ENCODE results near the gene PCLAF.
"Not testable (repeated sequence)": the region's sequence is repeated elsewhere in the genome, so short reads cannot be mapped to it uniquely, and the experiment has no call there.

Gene PCLAF

DNA sequence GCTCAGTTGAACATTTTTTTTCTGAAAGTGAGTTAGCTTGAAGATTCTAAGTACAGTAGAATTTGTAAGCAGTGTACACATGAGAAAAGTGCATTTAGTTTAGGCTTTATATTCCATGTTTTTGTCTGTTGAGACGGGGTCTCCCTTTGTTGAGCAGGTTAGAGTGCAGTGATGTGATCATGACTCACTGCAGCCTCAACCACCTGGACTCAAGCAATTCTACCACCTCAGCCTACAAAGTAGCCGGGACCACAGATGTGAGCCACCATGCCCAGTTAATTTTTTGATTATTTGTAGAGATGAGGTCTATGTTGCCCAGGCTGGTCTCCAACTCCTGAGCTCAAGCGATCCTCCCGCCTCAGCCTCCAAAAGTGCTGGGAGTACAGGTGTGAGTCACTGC lies 20.0 kb downstream of the PCLAF start:
- no peak for DNase-seq

DNA sequence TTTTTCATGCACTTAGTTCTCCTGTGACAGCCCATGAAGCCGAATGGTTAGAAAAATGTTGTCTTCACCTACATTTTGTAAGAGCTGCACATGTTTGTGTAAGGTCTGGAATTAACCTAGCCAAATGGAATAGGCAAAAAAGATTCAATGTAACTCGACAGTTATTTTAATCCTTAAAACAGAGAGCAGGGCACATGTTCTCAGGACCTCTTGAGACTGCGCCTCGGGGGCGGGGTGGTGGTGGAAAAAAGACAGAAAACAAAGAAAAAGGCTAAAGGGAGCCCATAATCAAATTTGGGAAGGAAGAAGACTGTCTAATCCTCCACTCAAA lies 24.6 kb downstream of the PCLAF start:
- DNase-seq: no peak

DNA sequence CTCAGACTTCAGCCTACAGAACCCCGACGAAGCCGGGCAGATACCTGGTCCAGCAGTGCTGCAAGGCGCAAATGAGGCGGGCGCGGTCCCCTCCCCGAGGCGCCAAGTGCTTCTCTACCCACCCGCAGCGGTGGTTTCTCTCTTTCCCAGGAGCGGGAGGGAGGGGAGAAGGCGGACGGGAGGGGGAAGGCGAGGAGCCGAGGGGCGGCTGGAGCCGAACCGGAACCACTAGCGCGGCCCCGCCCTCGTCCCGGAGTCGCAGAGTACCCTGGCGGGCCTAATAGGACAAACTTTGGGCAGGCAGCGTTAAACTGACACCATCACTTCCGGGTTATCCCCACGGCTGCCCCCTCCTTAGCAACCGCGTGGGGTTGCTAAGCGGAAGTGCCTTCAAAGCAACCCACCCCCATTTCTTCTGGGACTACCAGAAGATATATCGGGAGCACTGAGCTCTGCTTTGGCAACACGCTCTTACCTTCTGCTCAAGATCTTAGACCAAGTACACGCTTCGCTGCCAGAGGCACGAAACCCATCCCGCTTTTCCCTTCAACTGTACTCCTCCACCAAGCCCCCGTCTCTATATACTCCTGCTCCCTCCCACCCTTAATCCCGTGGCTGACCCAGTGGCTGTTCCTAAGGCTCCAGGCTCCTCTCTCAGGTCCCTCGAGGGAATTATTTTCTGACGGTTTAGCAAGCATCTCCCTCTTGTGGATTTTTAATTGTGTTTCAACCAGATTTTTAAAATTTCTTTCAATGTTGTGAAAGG lies 25.1 kb downstream of the PCLAF start, which contains the start of gene CSNK1G1:
CSNK1G1 (minus strand) TSS at position 230 of the 766 bp plus-strand sequence. CDS start 55,674 bp downstream, outside the sequence.
- DNase-seq: peak; percentile 86

DNA sequence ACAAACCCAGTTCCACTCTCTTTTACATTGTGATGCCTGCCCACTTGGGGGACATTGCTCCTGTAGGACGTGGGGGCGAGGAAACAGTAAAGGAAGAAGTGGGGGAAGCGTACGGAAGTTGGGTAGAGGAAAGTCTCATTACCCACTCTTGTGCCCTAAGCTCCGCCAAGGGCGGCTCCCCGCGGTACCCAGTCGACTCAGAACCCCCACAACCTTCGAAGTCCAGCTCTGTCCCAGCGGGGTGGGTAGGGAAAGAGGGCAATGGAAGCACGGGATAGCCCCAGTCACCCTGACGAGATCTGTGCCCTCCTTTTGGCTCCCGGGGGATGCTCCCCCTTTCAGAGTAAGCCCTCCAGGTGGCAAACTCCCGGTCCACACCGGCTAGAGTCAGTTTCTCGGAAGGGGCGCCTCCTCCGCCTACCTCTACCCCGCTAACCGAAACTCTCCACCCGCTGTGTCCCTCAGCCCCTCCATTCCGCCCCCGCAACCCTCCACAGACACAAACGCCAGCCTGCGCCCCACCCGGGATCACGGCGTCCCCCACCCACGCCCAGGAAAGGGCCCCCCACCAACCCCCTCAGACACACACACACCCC lies 25.8 kb downstream of the PCLAF start:
- DNase-seq: no peak

DNA sequence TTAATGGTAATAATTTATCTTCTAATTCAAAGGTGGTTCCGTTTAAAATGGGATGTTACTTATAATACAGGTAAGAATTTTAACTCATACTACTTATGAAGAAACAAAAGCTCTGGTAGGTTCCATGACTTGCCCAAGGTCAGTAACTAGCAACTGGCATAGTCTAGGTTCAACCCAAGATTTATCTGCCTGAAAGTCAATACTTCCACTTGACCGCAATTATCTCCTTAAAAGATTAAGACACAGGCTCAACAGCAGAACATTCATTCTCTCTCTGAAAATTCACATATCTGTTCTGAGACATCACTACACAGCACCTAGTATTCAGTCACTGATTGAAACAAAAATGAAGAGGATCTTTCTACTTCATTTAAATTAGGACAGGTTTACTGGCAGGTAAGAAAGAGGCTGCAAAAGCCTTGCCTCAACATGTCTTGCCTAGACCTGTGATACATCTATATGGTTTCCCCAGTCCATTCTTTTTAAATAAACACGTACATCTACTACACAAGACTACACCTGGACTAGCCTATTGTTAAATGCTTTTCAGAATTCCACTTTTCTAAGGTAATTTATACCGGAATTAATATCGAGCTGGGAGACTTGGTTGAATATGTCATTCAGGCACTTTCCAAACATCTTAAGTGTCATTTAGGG lies 26.4 kb downstream of the PCLAF start:
- no peak for DNase-seq

DNA sequence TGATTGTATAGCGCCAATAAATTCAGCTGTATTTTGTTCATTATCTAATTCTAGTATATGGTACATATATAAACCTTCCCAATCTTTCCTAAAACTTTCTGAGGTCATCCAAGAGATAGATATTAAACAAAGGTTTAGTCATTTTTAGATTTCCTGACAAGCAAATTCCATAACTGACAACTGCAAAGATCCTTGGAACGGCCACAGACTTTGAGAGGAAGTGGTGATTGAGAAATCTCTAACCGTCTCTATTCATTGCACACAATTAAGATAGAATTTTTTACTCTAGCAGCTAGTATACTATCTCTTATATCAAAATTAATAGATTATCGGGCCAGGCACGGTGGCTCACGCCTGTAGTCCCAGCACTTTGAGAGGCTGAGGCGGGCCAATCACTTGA lies 30.0 kb downstream of the PCLAF start:
- no peak for DNase-seq

DNA sequence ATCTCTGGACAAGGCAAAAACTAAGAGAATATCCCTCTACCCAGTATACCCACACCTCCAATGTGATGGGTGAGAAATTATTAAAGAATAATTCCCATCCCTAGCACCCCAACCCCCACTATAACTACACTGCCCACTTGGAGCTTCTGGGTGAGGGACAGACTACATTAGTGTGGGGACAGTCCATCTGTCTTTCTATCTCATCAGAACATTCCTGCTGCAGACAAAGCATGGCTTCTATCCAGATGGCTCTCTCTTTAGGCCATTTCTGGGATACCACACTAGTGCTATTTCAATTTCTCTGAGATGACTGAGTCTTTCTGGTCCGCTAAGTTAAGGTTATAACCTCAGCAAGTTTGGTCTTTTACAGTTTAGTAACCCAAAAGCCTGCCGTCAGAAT lies 31.9 kb downstream of the PCLAF start:
- no peak for DNase-seq

DNA sequence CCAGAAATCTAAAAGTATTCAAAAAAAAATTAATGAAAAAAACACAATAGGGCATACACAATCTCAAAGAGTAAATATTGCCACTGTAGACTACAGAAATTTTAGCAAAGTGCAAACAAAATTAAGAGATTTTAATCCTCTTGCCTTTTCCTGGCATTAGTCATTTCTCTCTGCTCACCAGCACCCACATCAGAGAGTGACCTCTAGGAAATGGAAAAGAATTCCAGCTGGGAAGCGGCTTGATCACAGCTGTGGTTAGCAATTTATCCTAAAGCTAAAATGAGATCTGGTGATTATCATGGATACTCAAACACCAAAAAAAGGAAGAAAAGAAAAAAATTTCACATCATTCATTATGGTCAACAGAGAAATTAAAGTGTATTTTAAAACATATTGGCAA lies 32.8 kb downstream of the PCLAF start:
- DNase-seq: no peak

DNA sequence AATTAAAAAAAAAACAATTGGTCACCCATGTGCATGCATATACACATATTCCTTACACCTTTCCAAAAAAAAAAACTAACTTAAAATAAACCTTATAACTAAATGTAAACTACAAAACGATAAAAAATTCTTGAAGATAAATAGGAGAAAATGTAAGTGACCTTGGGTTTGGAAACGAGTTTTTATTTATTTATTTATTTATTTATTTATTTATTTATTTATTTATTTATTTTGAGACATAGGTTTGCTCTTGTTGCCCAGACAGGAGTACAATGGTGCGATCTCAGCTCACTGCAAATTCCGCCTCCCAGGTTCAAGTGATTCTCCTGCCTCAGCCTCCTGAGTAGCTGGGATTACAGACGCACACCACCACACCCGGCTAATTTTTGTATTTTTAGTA lies 35.0 kb downstream of the PCLAF start:
- not testable (repeated sequence) for DNase-seq

DNA sequence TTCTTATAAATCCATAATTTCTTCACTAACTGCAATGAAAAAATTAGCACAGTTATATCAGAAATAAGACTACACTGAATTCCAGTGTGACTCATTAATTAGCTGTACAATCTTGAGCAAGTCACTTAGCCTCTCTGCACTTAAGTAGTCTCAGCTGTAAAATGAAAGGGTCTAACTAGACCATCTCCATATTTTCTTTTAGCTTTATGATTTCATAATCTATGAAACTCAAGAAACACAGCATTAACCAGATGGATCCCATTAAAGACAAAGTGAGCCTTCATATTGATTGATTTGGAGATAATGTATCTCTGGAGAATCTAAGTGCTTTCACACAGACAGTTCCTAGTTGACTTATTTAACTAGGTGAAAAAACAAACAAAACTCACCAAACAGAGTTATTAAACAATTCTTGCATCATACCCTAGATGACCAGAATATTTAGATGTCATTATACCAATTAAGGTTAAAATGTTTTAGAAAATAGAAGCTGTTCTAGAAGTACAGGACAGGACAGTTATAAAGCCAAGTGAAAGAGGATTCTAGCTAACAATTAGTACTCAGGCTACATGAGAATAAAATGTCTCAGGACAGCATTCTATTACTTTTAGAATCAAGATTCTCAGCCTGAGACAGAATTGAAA lies 36.5 kb downstream of the PCLAF start:
- no peak for DNase-seq

DNA sequence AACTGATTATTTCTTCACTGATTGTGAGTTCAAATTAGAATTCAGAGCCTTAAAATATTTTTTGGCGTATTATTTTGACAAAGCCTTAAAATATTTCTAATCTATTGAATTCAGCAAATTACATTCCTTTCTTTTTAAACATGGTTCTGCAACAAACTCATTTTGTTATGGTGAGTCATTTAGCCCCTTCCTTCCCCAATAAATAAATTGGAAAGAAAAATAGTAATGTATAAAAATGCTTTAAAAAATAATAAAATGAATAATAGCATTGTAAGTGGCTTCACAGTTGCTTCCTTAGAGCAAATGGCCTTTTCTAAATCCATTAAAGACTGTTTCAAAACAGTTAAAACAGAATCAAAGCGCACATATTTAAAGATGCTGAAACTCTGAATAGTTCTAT lies 37.4 kb downstream of the PCLAF start:
- no peak for DNase-seq

DNA sequence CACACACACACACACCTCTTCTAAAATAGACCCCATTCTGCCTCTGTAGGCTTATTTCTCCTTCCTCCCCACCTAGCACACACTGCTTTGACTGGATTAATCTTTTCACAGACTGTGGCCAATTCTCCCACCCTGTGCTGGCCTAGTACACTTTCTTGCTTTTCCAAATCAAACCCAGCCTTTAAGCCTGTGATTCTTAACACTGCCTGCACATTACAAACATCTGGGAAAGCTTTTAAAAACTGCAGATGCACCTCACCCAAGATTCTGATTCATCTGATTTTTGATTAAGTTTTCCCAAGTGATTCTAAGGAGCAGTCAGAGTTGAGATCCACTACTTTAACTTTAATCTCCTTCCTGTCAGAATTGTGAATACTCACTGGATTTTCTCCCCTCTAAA lies 38.0 kb downstream of the PCLAF start:
- DNase-seq: no peak

DNA sequence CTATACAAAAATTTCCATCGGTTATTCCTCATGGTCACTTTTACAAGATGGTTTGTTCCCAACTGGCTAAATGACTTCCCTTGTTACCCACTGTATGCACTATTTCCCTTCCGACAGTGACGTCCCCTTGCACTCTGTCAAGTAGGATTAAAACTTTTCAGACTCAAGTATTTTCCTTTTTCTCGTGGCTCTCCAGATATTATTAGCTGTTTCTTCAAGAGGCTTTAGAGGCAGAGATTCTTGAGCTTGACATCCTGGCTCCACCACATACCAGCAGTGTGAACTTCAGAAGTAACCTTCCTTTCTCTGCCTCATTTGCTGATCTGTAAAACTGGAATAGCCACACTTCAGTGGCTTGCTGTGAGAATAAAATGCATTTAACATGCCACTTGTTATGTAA lies 39.3 kb downstream of the PCLAF start:
- no peak for DNase-seq

DNA sequence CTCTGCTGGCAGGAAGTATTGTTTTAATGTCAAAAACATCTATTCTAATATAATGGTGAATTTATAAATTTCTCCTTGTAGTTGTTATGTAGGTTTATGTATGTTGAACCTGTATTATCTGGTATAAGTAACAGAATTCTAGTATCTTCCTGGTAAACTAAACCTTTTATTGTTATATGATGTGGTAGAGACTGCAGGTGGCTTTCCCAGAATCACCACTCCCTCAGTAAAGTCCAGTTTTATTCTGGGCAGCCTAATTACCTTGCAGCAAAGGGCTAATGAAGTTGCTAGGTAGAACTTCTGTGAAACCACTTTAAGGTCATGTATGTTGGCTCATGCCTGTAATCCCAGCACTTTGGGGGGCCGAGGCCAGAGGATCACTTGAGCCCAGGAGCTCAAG lies 40.9 kb downstream of the PCLAF start:
- DNase-seq: no peak

DNA sequence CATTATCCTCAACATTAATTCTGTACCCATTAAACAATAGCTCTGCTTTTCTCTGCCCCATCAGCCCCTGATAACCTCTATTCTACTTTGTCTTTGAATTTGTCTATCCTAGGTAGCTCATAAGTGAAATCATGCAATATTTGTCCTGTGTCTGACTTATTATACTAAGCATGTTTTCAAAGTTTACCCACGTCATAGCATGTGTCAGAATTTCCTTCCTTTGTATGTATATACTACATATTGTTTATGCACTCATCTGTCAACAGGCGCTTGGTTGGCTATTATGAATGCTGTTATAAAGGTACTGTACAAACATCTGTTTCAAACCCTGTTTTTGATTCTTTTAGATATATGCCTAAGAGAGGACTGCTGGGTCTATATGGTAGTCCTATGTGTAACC lies 43.5 kb downstream of the PCLAF start:
- DNase-seq: no peak

DNA sequence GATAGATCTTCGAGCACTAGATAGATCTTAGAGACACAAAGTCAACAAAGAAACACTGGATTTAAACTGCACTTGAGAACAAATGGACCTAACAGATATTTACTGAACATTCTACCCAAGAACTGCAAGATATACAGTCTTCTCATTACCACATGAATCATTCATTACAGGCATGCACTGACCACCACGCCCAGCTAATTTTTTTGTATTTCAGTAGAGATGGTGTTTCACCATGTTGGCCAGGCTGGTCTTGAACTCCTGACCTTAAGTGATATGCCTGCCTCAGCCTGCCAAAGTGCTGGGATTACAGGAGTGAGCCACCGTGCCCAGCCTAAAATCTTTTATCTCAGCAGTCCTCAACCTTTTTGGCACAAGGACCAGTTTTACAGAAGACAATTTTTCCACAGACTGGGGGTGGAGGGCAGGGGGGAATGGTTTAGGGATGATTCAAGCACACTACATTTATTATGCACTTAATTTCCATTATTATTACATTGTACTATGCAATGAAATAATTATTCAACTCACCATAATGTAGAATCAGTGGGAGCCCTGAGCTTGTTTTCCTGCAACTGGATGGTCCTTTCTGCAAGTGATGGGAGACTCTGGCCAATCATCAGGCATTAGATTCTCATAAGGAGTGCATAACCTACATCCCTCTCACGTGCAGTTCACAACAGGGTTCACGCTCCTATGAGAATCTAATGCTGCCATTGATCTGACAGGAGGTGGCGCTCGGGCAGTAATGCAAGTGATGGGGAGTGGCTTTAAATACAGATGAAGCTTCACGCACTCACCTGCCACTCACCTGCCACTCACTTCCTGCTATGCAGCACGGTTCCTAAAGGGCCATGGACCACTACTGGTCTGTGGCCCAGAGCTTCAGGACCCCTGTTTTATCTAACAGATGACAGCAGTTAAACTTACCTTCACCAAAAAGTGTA lies 47.0 kb downstream of the PCLAF start:
- peak; percentile 13 for DNase-seq

DNA sequence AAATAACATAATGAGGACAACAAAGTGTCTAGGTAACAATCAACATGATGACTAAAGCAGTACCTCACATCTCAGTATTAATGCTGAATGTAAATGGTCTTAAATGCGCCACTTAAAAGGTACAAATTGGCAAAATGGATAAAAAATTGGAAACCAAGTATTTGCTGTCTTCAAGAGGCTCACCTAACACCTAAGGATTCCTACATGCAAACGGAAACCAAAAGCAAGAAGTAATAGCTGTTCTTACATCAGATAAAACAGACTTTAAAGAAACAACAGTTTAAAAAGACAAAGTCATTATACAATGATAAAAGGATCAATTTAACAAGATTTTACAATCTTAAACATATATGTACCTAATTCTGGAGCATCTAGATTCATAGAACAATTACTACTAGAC lies 47.7 kb downstream of the PCLAF start:
- no peak for DNase-seq

DNA sequence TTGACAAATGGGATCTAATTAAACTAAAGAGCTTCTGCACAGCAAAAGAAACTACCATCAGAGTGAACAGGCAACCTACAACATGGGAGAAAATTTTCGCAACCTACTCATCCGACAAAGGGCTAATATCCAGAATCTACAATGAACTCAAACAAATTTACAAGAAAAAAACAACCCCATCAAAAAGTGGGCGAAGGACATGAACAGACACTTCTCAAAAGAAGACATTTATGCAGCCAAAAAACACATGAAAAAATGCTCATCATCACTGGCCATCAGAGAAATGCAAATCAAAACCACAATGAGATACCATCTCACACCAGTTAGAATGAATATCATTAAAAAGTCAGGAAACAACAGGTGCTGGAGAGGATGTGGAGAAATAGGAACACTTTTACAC lies 49.6 kb downstream of the PCLAF start:
- not testable (repeated sequence) for DNase-seq

DNA sequence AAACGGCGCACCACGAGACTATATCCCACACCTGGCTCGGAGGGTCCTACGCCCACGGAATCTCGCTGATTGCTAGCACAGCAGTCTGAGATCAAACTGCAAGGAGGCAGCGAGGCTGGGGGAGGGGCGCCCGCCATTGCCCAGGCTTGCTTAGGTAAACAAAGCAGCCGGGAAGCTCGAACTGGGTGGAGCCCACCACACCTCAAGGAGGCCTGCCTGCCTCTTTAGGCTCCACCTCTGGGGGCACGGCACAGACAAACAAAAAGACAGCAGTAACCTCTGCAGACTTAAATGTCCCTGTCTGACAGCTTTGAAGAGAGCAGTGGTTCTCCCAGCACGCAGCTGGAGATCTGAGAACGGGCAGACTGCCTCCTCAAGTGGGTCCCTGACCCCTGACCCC lies 54.3 kb downstream of the PCLAF start:
- DNase-seq: not testable (repeated sequence)

DNA sequence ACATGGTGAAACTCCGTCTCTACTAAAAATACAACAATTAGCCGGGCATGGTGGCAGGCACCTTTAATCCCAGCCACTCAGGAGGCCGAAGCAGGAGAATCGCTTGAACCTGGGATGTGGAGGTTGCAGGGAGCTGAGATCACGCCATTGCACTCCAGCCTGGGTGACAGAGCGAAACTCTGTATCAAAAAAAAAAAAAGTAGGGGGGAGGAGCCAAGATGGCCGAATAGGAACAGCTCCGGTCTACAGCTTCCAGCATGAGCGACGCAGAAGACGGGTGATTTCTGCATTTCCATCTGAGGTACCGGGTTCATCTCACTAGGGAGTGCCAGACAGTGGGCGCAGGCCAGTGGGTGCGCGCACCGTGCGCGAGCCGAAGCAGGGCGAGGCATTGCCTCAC lies 54.8 kb downstream of the PCLAF start:
- DNase-seq: not testable (repeated sequence)

DNA sequence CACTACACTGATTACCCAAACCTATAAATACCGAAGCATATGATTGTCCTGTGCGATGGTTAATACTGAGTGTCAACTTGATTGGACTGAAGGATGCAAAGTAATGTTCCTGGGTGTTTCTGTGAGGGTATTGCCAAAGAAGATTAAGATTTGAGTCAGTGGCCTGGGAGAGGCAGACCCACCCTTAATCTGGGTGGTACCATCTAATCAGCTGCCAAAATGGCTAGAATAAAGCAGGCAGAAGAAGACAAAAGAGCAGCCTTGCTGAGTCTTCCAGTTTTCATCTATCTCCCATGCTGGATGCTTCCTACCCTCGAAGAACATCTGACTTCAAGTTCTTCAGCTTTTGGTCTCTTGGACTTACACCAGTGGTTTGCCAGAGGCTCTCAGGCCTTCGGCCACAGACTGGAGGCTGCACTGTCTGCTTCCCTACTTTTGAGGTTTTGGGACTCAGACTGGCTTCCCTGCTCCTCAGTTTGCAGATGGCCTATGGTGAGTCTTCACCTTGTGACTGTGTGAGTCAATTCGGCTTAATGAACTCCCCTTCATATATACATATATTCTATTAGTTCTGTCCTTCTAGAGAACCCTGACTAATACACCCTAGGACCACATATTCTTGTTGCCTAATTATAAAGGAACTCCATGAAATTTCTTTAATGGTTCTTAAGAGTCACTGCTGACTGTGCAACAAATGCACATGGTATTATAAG lies 56.9 kb downstream of the PCLAF start:
- DNase-seq: no peak

DNA sequence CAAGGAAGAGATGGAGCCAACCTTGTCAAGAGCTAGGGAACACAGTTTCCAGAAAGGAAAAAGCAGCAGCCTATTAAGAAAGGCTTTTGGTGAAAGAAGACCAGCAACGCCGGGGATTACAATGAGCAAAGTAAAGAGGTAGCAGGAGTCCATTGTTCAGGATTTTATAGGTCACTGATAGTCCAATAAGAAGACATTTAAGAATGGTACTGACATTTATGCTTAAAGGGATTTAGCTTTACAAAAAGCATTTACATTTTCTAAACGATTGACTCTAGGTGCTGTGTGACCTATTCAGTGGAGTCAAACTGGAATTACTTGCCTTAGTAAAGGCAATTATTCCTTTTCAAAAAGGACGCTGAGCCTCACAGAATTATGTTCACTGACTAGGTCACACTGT lies 66.0 kb downstream of the PCLAF start:
- DNase-seq: no peak
